ENCODE measurements around the gene MALSU1. TPM values are rescaled to one million over a fixed set of nuclear protein-coding genes. Genes with fewer than 3 reads are reported as not detected.

The MALSU1 gene
- polyA plus RNA-seq, 1 donor: 72.5 TPM

Other genes starting within 250 kb of the MALSU1 start
- gene KLHL7, start 193.6 kb upstream of the MALSU1 start, polyA plus RNA-seq (ENCODE audit: insufficient read length): 21.7 TPM
- 39.0 TPM for gene NUP42, start 117.3 kb upstream of the MALSU1 start, polyA plus RNA-seq (ENCODE audit: insufficient read length)
- 38.0 TPM for gene GPNMB, start 52.6 kb upstream of the MALSU1 start, polyA plus RNA-seq (ENCODE audit: insufficient read length)
- gene IGF2BP3, start 171.2 kb downstream of the MALSU1 start, polyA plus RNA-seq (ENCODE audit: insufficient read length): 27.8 TPM
- 125 TPM for gene TRA2A, start 232.6 kb downstream of the MALSU1 start, polyA plus RNA-seq (ENCODE audit: insufficient read length)

Data from forelimb muscle (tissue), 1 donor.